Ishikawa (cell line): Measurements from ENCODE around the gene SH3PXD2A.

Experiments
- CEBPB ChIP-seq: IDR thresholded peaks from 2 replicates; pipeline ENCODE4 v1.6.1; 2012
- CREB1 ChIP-seq: IDR thresholded peaks from 2 replicates; pipeline ENCODE4 v1.6.1; 2012; ENCODE audit warnings: low read depth
- EGR1 ChIP-seq: IDR thresholded peaks from 2 replicates; pipeline ENCODE4 v1.6.1; 2012
- EP300 ChIP-seq: IDR thresholded peaks from 2 replicates; pipeline ENCODE4 v1.6.1; 2012; ENCODE audit warnings: borderline replicate concordance
- MAX ChIP-seq: IDR thresholded peaks from 2 replicates; pipeline ENCODE4 v1.6.1; 2012
- NFIC ChIP-seq: IDR thresholded peaks from 2 replicates; pipeline ENCODE4 v1.6.1; 2012
- RAD21 ChIP-seq: IDR thresholded peaks from 2 replicates; pipeline ENCODE4 v1.6.1; 2012; ENCODE audit warnings: low read depth
- TAF1 ChIP-seq: IDR thresholded peaks from 2 replicates; pipeline ENCODE4 v1.6.1; 2012; ENCODE audit warnings: low read depth, mild to moderate bottlenecking
- YY1 ChIP-seq: IDR thresholded peaks from 2 replicates; pipeline ENCODE4 v1.6.1; 2012; ENCODE audit warnings: low read depth
- TF ChIP-seq, protein P1 (sequence below): IDR thresholded peaks from 2 replicates; pipeline ENCODE4 v1.6.1; 2012
- TF ChIP-seq, protein P2 (sequence below): IDR thresholded peaks from 2 replicates; pipeline ENCODE4 v1.6.1; 2012; ENCODE audit warnings: low read depth, mild to moderate bottlenecking

DNA sequence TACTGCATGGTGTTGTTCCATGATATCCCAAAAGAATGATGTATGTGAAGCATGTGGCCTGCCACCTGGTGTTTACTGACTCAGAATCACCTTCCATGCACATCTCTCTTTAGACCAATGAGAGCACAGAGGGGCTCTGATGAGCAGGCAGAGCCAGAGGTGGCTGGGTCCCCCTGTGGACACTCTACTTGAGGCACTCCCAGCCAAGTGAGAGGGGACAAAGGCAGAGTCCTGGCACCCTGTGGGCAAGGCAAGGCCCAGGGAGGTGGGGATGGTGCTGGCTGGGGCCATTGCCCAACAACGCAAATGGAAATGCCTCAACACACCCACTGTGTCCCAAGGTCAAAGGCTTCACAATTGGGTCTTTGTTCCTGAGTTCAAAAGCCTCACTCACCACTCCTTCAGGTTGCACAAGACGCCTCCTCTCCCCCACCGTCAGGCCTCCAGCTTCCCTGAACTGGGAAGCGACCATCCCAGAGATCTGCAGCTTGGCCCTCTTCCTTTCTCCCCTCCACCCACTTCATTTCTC, 197.3 kb downstream of the SH3PXD2A start:
- TF ChIP-seq CREB1 (no peak), EGR1 (no peak), EP300 (no peak), RAD21 (no peak), TAF1 (no peak), YY1 (no peak), MAX (no peak), NFIC (no peak), CEBPB (no peak)
- TF ChIP-seq, protein P1, sequence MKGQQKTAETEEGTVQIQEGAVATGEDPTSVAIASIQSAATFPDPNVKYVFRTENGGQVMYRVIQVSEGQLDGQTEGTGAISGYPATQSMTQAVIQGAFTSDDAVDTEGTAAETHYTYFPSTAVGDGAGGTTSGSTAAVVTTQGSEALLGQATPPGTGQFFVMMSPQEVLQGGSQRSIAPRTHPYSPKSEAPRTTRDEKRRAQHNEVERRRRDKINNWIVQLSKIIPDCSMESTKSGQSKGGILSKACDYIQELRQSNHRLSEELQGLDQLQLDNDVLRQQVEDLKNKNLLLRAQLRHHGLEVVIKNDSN, result no peak
- TF ChIP-seq, protein P2, sequence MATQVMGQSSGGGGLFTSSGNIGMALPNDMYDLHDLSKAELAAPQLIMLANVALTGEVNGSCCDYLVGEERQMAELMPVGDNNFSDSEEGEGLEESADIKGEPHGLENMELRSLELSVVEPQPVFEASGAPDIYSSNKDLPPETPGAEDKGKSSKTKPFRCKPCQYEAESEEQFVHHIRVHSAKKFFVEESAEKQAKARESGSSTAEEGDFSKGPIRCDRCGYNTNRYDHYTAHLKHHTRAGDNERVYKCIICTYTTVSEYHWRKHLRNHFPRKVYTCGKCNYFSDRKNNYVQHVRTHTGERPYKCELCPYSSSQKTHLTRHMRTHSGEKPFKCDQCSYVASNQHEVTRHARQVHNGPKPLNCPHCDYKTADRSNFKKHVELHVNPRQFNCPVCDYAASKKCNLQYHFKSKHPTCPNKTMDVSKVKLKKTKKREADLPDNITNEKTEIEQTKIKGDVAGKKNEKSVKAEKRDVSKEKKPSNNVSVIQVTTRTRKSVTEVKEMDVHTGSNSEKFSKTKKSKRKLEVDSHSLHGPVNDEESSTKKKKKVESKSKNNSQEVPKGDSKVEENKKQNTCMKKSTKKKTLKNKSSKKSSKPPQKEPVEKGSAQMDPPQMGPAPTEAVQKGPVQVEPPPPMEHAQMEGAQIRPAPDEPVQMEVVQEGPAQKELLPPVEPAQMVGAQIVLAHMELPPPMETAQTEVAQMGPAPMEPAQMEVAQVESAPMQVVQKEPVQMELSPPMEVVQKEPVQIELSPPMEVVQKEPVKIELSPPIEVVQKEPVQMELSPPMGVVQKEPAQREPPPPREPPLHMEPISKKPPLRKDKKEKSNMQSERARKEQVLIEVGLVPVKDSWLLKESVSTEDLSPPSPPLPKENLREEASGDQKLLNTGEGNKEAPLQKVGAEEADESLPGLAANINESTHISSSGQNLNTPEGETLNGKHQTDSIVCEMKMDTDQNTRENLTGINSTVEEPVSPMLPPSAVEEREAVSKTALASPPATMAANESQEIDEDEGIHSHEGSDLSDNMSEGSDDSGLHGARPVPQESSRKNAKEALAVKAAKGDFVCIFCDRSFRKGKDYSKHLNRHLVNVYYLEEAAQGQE, result no peak
